SJCRH30 (cell line): ENCODE data around the gene EGLN3. TPM values are rescaled to one million over a fixed set of nuclear protein-coding genes. Genes with fewer than 3 reads are reported as not detected.

Experiments
- DNase-seq, 2 experiments: peaks; one replicate each; pipeline ENCODE4 v3.0.0-alpha.2; 2015 to 2020
- H3K27ac ChIP-seq: fragments of 250-450 bp; sonication (Bioruptor Pico); 2 replicates; pipeline ENCODE4 v1.5.1; 2020; ENCODE audit warnings: mild to moderate bottlenecking, moderate library complexity
- H3K27me3 ChIP-seq: fragments of 250-450 bp; sonication (Bioruptor Pico); 2 replicates; pipeline ENCODE4 v1.5.1; 2020; ENCODE audit warnings: mild to moderate bottlenecking, moderate library complexity
- H3K36me3 ChIP-seq: fragments of 250-450 bp; sonication (Bioruptor Pico); 2 replicates; pipeline ENCODE4 v1.5.1; 2020; ENCODE audit warnings: mild to moderate bottlenecking, moderate library complexity
- H3K4me1 ChIP-seq: fragments of 250-450 bp; sonication (Bioruptor Pico); 2 replicates; pipeline ENCODE4 v1.5.1; 2020; ENCODE audit warnings: mild to moderate bottlenecking, moderate library complexity
- H3K4me3 ChIP-seq: fragments of 250-450 bp; sonication (Bioruptor Pico); 2 replicates; pipeline ENCODE4 v1.5.1; 2020; ENCODE audit warnings: mild to moderate bottlenecking, moderate library complexity
- H3K9me3 ChIP-seq: fragments of 250-450 bp; sonication (Bioruptor Pico); replicated peaks from 2 replicates; pipeline ENCODE4 v1.5.1; 2020; ENCODE audit warnings: mild to moderate bottlenecking, moderate library complexity
- total RNA-seq: library from RNA; depleted of rRNA; stranded (reverse); fragments of >200 nt; shearing (Covaris generic); gene quantifications from 2 replicates; pipeline ENCODE4 v1.2.3, GENCODE V29; 2014

The EGLN3 gene
- total RNA-seq, 1 experiment from 2014 or later, result 34.5 TPM

DNA sequence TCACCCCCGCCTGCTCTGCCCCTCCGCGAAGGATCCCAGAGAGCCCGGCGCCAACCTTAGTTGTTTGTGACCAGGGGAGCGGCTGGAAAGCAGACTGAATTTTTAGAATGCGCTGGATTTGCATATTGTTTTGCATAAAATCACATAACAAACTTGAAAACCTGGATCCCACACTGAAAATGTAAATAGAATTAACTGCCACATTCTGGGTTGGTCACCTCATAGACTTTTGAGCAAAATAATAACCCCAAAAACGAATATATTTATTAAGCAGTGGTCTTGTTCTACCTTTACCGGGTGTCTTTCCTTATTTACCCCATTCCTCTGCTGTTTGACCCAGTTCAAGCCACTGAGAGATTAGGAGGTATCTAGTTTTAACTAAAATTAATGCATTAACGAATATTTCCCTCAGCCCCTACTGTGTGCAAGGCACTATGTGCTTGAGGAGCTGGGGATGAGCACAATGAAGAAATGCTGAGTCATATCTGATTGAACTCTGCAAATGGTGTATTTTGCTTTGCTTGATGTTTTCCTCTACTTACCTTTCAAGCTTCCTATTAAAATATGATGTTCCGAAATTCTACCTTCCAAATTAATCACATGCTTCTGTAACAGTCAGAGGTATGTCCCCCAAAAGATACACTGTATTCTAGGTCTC lies 438 bp upstream of the EGLN3 start:
- Histone ChIP-seq H3K4me3 (peak overlapping the region; percentile 67), H3K36me3 (no peaks in the 10 kb centered on the region; the same call in none of the 2 replicates), H3K27ac (peak overlapping the region; percentile 40), H3K27me3 (no peaks in the 10 kb centered on the region), H3K4me1 (peaks cover 20% of the 10 kb centered on the region), H3K9me3 (no peaks in the 10 kb centered on the region)
- peak in 1 of 2 experiments; percentile 22 for DNase-seq

DNA sequence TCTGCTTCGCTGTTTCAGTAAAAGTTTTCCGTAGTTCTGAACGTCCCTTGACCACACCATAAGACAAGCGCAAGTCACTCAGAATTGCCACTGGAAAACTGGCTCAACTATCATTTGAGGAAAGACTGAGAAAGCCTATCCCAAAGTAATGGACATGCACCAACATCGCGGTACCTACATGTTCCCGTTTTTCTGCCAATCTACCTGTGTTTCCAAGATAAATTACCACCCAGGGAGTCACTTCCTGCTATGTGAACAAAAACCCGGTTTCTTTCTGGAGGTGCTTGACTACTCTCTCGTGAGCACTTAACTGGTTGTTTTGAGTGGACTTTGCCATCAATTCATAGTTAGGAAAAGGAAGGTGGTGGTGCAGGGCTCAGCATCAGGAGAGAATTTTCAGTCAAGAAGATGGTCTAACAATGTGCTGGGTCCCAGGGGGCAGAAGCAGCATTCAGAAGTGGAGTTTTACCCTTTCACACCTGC lies 1.4 kb downstream of the EGLN3 start:
- Histone ChIP-seq H3K27me3 (no peaks in the 10 kb centered on the region), H3K4me1 (peaks cover 20% of the 10 kb centered on the region), H3K36me3 (no peaks in the 10 kb centered on the region; the same call in none of the 2 replicates), H3K27ac (no peak overlapping the region), H3K4me3 (peak overlapping the region; percentile 67), H3K9me3 (no peaks in the 10 kb centered on the region)
- peak in 1 of 2 experiments; percentile 9 for DNase-seq

DNA sequence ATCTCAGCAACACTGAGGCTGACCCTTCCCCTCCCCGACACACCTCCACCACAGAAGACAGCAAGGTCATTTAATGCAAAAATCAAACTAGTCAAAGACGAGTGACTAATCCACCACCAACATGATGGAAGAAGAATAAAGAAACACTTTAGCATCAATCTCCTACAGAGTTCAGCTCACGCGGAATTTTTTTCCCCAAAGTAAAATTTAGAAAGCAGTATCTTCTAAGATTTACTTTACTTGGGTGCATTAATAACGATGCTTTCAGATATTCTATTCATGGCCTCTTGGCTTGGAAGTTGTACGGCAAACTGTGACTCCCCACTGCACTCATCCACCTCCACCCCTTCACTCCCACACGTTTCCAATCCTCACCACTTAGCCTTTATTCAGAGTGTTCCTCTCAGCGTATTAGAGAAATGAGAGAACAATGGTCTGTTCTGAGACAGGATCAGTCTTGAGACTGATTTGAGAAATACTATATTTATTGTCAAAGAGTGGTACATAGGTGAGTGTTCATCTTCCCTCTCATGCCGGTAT lies 1.9 kb downstream of the EGLN3 start:
- Histone ChIP-seq H3K4me1 (peaks cover 20% of the 10 kb centered on the region), H3K27me3 (no peaks in the 10 kb centered on the region), H3K27ac (no peak overlapping the region), H3K4me3 (peak overlapping the region; percentile 67), H3K9me3 (no peaks in the 10 kb centered on the region), H3K36me3 (no peaks in the 10 kb centered on the region; the same call in none of the 2 replicates)
- DNase-seq, result peak in 1 of 2 experiments; percentile 12

DNA sequence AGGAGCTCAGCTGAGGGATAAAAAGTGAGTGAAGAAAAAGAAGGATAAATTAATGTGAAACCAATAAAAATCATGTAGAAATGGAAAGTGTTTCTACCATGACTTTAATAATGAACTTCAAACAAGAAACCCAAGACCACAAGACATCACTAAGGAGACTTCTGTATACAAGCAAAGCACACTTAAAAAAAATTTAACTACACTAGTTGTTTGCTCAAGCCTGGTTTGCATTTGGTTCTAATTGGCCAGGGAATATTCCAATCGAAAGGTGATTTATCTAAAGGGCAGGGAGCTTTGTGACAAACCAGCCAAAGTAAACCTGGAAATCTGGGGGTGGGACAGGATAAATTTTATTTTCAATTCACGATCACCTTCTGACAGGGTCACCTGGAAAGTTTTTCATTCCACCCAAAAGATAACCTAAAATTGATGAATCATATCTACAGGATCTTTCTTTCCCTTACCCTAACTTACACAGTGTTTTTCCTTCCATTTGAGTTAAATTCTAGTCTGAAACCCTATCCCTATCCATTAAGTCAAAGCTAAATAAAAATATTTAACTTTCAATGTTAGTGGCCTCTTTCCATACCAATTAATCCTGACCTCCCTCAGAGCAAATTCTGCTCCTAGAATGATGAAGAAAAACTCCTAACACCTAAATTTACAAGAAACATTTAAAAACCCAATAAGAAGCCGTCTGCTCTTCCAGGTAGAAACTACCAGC lies 2.6 kb downstream of the EGLN3 start:
- peak overlapping the region; percentile 67 for H3K4me3 ChIP-seq
- no peak overlapping the region for H3K27ac ChIP-seq
- H3K9me3 ChIP-seq, result no peaks in the 10 kb centered on the region
- no peak for DNase-seq
- peaks cover 23% of the 10 kb centered on the region for H3K4me1 ChIP-seq
- H3K36me3 ChIP-seq, result peaks cover under 1% of the 10 kb centered on the region
- no peaks in the 10 kb centered on the region for H3K27me3 ChIP-seq

DNA sequence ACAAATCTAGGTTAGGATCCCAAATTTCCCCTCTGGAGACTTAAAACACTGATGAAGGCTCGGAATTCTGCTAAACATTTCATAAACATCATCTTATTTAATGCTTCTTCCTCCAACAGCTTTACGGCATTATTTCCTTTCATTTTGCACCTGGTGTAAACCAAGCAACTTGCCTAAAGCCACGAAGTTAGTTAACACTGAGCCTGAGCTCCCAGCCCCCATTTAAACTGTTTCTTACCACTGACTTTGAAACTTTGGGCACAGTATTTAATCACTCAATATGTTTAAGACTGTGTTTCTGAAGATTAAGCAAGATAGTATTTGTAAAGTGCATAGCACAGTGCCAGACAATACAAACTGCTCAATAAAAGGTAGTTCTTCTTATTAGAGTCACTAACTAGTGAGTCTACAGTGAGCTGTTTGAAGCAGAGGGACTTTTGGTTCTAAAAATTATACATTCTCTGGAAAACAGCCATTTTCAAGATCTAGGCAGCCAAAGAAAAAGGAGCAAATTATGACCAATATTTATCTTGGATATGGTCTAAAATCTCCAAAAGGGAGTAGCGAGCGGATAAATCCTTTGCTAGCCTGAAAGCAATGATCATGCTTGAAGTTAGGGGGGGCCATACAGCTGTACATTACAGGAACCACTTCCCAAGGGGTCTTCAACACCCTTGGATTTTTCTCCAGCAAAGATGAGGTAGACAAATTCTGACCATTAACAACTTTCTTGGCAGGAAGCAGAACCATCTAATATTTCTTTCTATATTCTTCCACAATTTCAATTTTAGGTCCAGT lies 4.0 kb downstream of the EGLN3 start:
- H3K9me3 ChIP-seq, result no peaks in the 10 kb centered on the region
- H3K4me1 ChIP-seq, result peaks cover 26% of the 10 kb centered on the region
- H3K36me3 ChIP-seq, result peaks cover 3% of the 10 kb centered on the region
- H3K27ac ChIP-seq, result no peak overlapping the region
- no peak for DNase-seq
- H3K4me3 ChIP-seq, result no peak overlapping the region
- H3K27me3 ChIP-seq, result no peaks in the 10 kb centered on the region

DNA sequence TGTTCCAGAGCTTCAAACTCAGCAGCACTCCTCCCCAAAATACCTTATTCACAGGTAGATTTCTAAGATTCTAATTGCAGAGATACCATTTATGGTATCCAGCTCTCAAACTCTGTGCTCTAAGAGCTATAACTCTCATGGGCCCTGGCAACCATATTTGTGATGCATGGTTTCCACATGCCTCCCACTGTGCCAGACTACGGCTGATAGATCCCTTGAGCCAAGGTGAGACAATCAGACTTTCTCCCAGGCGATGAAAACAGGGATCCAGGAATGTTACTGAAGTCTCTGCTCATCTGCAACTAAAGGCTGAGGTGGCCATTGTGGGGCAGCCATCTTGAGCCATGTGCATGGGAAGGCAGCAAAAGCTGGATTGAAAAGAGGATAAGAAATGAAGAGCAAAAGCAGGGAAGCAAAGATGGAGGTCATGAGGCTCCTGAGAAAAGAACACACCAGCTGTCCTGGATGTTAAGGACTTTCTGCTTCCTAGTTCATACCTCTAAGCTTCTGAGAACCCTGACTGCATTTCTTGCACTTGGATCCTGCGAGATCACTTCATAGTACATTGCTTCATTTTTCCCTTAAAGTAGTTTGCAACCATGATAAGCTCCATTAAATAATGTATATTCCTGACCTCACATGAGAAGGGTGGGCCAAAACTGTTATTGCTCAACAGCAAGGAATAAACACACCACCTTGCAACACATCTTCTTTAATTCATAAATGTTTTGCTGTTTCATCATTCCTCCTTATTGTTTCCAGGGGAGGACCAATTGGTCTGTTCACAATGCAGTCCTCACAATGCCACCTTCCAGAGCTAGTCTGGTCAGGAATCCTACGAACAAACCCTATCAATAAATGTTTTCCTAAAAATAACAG lies 5.4 kb downstream of the EGLN3 start:
- H3K4me3 ChIP-seq, result no peak overlapping the region
- no peak overlapping the region for H3K27ac ChIP-seq
- no peaks in the 10 kb centered on the region for H3K9me3 ChIP-seq
- peaks cover 3% of the 10 kb centered on the region for H3K36me3 ChIP-seq
- no peak for DNase-seq
- peaks cover 20% of the 10 kb centered on the region for H3K4me1 ChIP-seq
- no peaks in the 10 kb centered on the region for H3K27me3 ChIP-seq

DNA sequence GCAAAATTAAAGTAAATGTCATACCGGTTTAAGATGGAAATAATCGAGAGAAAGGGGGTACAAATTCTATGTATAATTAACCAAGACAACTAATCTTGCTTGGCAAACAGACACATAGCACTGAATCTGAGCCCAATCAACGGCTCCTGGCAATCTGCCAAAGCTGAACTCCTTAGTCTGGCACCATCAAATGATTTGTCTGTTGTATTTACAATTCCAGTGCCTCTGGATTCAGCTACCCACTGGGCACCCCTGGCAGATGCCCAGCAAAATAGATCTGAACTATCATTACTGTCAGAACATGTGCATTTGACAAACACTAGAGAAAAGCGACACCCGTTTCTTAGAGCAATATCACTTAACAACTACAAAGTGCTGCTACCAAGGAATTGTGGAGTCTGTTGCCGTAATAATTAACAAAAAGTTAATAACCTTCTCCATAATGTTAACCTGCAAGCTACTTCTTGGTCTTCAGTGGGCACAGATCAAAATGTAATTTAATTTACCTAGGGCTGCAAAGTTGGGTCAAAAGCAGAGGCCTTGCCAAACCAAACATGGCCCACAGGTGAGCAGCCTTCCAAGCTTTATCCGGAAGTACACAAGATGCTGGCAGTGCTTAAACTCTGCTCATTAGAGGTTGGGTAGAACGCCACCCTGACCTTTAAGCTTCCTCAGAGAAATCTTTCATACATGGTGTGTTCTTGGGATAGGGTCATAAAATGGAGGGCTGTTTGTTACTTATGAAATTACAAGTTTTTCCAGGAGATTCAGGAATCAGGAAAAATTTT lies 7.6 kb downstream of the EGLN3 start:
- peak in 1 of 2 experiments; percentile 51 for DNase-seq
- no peak overlapping the region for H3K27ac ChIP-seq
- H3K27me3 ChIP-seq, result no peaks in the 10 kb centered on the region
- H3K9me3 ChIP-seq, result no peaks in the 10 kb centered on the region
- H3K4me1 ChIP-seq, result peaks cover 19% of the 10 kb centered on the region
- H3K4me3 ChIP-seq, result no peak overlapping the region
- peaks cover 5% of the 10 kb centered on the region; the same call in 1 of the 2 replicates for H3K36me3 ChIP-seq

DNA sequence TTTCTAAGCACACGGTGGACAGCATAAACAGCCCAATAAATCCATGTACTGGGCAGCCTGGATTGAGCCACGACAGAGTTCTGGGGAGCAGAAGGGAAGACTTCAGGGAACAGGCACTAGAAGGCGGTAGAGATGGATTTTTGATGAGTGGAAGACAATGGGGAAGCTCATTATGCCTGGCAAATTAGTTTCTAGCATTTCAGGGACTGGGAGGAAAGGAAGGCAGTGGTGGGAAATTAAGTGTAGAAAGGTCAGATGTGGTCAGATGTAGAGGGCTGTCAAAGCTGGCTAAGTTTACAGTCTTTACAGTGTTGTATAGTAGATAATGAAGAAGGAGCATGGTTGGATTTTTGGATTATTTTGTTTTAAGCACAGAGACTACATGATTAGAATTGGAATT lies 9.2 kb downstream of the EGLN3 start:
- Histone ChIP-seq H3K4me3 (no peak overlapping the region), H3K4me1 (peaks cover 27% of the 10 kb centered on the region), H3K27me3 (no peaks in the 10 kb centered on the region), H3K36me3 (0 out of 2 replicates have a peak, but pooled peaks cover 5% of the 10 kb centered on the region), H3K27ac (no peak overlapping the region), H3K9me3 (no peaks in the 10 kb centered on the region)
- no peak for DNase-seq

DNA sequence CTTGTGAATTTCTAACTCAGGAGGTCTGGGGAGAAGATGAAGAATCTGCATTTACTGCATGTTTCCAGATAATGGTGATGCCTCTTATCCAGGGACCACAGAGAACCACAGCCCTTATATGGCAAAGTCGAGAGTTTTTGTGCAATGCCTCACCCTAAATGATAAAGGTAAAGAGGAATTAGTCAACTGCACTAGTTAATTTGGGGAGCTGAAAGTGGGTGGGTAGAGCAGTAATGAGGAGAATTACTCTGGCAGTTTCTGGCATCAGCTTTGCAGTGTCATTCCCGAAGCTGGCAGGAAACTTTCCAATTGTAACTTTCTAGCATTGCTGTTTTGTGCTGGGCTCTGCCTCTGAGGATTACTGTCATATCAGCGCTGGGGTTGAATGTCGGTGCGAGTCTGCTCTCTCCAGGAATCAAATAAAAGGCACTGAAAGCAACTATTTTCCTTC lies 10.3 kb downstream of the EGLN3 start:
- H3K4me1 ChIP-seq, result peaks cover 26% of the 10 kb centered on the region

DNA sequence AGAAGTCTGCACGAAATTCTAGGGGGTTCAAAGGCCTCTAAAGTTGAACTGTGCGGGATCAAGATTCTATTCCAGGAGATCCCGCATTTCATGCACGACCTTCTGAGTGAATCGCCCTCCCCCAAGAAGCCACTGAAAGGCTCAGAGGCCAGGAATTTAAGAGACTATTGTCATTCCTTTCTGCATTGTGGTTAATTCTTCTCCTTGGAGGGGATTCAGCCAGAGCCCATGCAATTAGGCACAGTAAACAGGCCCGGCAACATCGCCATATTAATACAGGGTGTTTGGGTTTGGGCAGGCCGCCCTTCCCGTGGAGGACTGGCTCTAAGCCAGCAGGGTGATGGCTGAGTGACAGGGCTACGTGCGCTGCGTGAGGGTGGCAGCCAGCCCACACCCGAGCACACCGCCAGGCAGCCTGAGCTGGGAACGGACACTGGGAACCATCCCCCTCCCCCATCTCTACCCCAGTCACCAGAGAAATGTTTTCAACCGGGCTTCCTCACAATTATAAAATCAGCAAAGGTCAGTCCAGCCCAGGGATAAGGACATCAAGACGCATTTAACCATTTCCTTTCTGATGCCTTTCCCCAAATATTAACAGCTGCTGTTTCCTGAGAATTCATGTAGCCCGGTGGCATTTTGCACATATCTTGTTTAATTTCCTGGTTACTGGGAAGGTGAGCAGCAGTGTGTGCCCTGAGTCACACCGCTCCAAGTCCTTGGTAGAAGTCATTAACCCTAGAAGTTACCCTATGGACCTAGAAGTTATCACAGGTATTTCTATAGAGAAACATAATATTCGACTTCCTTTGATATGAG lies 12.5 kb downstream of the EGLN3 start:
- H3K4me1 ChIP-seq, result peaks cover 29% of the 10 kb centered on the region
- H3K27me3 ChIP-seq, result no peaks in the 10 kb centered on the region
- H3K27ac ChIP-seq, result peak overlapping the region; percentile 65
- H3K36me3 ChIP-seq, result 0 out of 2 replicates have a peak, but pooled peaks cover 5% of the 10 kb centered on the region
- H3K4me3 ChIP-seq, result peak overlapping the region; percentile 45
- DNase-seq, result peak; percentile 82 to 85
- no peaks in the 10 kb centered on the region for H3K9me3 ChIP-seq

More for the DNA sequence above, 10.3 kb downstream of the EGLN3 start:
- no peaks in the 10 kb centered on the region for H3K27me3 ChIP-seq
- no peak for DNase-seq
- H3K9me3 ChIP-seq, result no peaks in the 10 kb centered on the region
- H3K36me3 ChIP-seq, result 0 out of 2 replicates have a peak, but pooled peaks cover 5% of the 10 kb centered on the region
- no peak overlapping the region for H3K4me3 ChIP-seq
- H3K27ac ChIP-seq, result no peak overlapping the region

DNA sequence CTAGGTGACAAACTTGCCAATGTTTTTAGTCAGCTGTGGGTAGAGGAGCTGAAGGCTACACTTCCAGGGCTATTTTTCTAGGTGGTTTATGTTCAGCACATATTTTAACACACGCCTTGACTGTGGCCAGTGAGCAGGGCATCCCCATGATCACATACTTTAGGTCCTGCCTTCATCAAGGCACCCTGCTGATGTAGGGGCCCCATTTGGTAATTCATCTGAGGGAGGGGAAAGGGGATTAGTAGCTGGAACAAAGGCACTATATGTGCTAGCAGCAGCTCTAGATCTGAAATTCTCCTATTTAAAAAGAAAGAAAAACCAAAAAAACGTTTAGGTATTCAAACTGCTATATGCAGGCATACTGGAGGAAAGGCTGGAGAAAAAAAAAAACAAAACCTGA lies 14.5 kb downstream of the EGLN3 start:
- DNase-seq, result no peak
- H3K4me3 ChIP-seq, result no peak overlapping the region
- H3K36me3 ChIP-seq, result 0 out of 2 replicates have a peak, but pooled peaks cover 2% of the 10 kb centered on the region
- no peak overlapping the region for H3K27ac ChIP-seq
- no peaks in the 10 kb centered on the region for H3K27me3 ChIP-seq
- H3K4me1 ChIP-seq, result peaks cover 37% of the 10 kb centered on the region
- no peaks in the 10 kb centered on the region for H3K9me3 ChIP-seq

DNA sequence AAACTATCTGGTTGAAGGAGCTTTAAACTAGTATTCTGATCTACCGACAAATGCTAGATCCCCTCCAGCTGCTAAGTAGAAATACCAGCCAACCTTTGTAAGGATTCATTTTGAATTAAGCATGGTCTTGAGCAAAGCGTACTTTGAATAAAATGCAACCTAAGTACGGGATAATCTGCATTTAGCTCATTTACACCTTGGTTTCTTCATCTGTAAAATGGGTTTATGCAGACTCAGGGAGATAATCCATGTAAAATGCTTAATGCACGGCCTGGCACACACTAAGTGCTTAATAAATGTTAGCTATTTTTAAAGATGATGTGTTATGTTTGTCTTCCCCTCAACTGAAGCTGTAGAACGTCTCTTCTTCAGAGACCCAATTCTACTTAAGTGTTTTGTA lies 15.9 kb downstream of the EGLN3 start:
- H3K27ac ChIP-seq, result no peak overlapping the region
- peaks cover 8% of the 10 kb centered on the region; the same call in 1 of the 2 replicates for H3K36me3 ChIP-seq
- no peaks in the 10 kb centered on the region for H3K27me3 ChIP-seq
- H3K4me1 ChIP-seq, result peaks cover 37% of the 10 kb centered on the region
- DNase-seq, result no peak
- no peaks in the 10 kb centered on the region for H3K9me3 ChIP-seq
- no peak overlapping the region for H3K4me3 ChIP-seq
